ENCODE results near the gene USP38. TPM values are rescaled to one million over a fixed set of nuclear protein-coding genes. Genes with fewer than 3 reads are reported as not detected.

Gene USP38
- total and polyA plus RNA-seq, 3 donors from 2014 or later: 21.2 to 23.8 (median 22.9) TPM

DNA sequence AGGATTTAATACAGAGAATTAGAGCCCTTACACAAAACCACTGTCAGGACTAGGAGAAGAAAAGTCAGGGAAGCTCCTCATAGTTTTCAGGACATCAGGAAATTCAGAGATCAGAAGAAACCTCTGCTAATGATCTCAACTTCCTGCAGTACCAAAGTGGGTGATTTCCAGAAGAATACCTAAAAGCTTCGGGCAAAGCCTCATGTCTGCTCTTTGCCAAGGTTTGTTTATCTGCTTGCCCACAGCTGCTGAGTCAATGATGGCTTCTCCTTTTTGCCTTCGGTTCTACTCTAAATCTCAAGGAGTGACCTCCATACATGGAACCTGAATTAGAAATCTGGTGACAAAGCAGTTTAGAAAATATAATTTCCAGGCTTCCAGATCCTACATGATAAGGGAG lies 68.4 kb downstream of the USP38 start:
- no peak for DNase-seq
- intact Hi-C loops (cut with DNase I; ENCODE audit: low total_unique reads): no loop called here
- Histone ChIP-seq H3K36me3 (ENCODE audit: low read depth, missing control alignments) (no peaks in the 10 kb centered on the region), H3K27ac (no peak overlapping the region), H3K27me3 (no peaks in the 10 kb centered on the region), H3K4me1 (no peaks in the 10 kb centered on the region), H3K9me3 (no peaks in the 10 kb centered on the region), H3K4me3 (no peak overlapping the region)
- TF ChIP-seq CTCF (IDR thresholded peaks at IDR 0.05): no peak
- TF ChIP-seq POLR2A (IDR thresholded peaks at IDR 0.05): no peak
- WGBS, 2 donors: 88 to 93% methylated on average over 2 of the region's 2 CpGs

DNA sequence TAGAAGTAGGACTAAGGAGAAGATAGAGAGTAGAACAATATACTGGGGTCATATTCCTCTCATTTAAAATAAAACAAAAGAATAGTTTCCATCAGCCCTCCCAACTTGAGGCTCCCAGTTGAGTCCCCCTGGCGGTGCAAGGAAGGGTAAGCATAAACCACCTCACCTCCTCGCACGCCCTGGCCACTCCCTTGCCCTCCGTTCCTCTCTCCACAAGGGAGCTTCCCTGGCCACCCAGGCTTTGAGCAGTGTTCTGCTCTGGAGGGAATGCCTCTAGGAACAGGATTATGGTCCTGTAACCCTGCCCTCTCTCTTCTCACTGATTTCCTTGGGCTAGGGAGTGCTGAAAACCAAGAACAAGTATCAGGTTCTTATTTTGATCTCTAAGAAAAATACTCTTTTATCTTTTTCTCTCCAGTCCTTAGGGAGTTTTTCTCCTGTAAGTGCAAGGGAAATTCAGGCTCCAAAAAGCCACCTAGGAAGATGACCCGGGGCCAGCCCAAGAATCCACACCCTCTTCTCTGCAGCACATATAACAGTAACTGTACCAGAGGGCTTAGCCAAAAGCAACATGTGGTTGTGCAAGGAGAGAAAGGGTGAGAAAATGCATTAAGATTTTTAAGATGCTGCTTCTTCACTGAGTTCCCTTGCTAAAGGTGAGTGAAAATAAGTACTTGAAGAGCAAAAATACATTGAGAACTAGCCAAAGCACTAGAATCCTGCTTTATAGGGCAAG lies 69.9 kb downstream of the USP38 start:
- Histone ChIP-seq H3K36me3 (ENCODE audit: low read depth, missing control alignments) (no peaks in the 10 kb centered on the region), H3K4me1 (no peaks in the 10 kb centered on the region), H3K9me3 (no peaks in the 10 kb centered on the region), H3K27ac (no peak overlapping the region), H3K4me3 (no peak overlapping the region), H3K27me3 (no peaks in the 10 kb centered on the region)
- TF ChIP-seq CTCF (IDR thresholded peaks at IDR 0.05) (no peak), POLR2A (IDR thresholded peaks at IDR 0.05) (no peak)
- DNase-seq: peak; percentile 32
- WGBS, 2 donors: 48 to 65% methylated on average over 5 of the region's 5 CpGs
- intact Hi-C loops (cut with DNase I; ENCODE audit: low total_unique reads): no loop called here

- Histone ChIP-seq H3K27ac (no peak overlapping the region), H3K27me3 (no peaks in the 10 kb centered on the region), H3K4me1 (no peaks in the 10 kb centered on the region), H3K4me3 (no peak overlapping the region), H3K36me3 (ENCODE audit: low read depth, missing control alignments) (no peaks in the 10 kb centered on the region), H3K9me3 (no peaks in the 10 kb centered on the region)
- 84 to 86% methylated on average over 2 of the region's 2 CpGs for WGBS, 2 donors
- TF ChIP-seq CTCF (IDR thresholded peaks at IDR 0.05): no peak
- no peak for TF ChIP-seq POLR2A (IDR thresholded peaks at IDR 0.05)
- DNase-seq: no peak
- intact Hi-C loops (cut with DNase I; ENCODE audit: low total_unique reads): no loop called here
Measured at GRCh38 chr4:143256456-143256855, 71.7 kb downstream of the USP38 start.

- Histone ChIP-seq H3K27me3 (no peaks in the 10 kb centered on the region), H3K36me3 (ENCODE audit: low read depth, missing control alignments) (no peaks in the 10 kb centered on the region), H3K27ac (no peak overlapping the region), H3K9me3 (no peaks in the 10 kb centered on the region), H3K4me3 (no peak overlapping the region), H3K4me1 (no peaks in the 10 kb centered on the region)
- no peak for DNase-seq
- no peak for TF ChIP-seq POLR2A (IDR thresholded peaks at IDR 0.05)
- TF ChIP-seq CTCF (IDR thresholded peaks at IDR 0.05): no peak
- intact Hi-C loops (cut with DNase I; ENCODE audit: low total_unique reads): no loop called here
Measured at GRCh38 chr4:143257356-143257755, 72.6 kb downstream of the USP38 start.

- no peak for DNase-seq
- H3K27me3 ChIP-seq: no peaks in the 10 kb centered on the region
- intact Hi-C loops (cut with DNase I; ENCODE audit: low total_unique reads): no loop called here
- H3K4me3 ChIP-seq: no peak overlapping the region
- H3K36me3 ChIP-seq (ENCODE audit: low read depth, missing control alignments): no peaks in the 10 kb centered on the region
- WGBS, 2 donors: 65 to 94% methylated on average over 3 of the region's 3 CpGs
- H3K27ac ChIP-seq: no peak overlapping the region
- TF ChIP-seq CTCF (IDR thresholded peaks at IDR 0.05) (no peak), POLR2A (IDR thresholded peaks at IDR 0.05) (no peak)
- no peaks in the 10 kb centered on the region for H3K9me3 ChIP-seq
- no peaks in the 10 kb centered on the region for H3K4me1 ChIP-seq
Measured at GRCh38 chr4:143260750-143261149, 76.0 kb downstream of the USP38 start.
